GM12875 (cell line): ENCODE data around the gene RPS6KA4.

Experiments
- H3K4me3 ChIP-seq: one replicate; pipeline ENCODE4 v1.5.1; 2011; ENCODE audit warnings: low read depth, low read length, control low read depth
- TF ChIP-seq, protein P1 (sequence below): IDR thresholded peaks from 2 replicates; pipeline ENCODE4 v1.5.1; 2011; ENCODE audit warnings: low read depth, mild to moderate bottlenecking, control low read depth, inconsistent platforms, low read length, moderate library complexity, borderline replicate concordance; ENCODE audit not compliant: insufficient read depth

The RPS6KA4 gene

DNA sequence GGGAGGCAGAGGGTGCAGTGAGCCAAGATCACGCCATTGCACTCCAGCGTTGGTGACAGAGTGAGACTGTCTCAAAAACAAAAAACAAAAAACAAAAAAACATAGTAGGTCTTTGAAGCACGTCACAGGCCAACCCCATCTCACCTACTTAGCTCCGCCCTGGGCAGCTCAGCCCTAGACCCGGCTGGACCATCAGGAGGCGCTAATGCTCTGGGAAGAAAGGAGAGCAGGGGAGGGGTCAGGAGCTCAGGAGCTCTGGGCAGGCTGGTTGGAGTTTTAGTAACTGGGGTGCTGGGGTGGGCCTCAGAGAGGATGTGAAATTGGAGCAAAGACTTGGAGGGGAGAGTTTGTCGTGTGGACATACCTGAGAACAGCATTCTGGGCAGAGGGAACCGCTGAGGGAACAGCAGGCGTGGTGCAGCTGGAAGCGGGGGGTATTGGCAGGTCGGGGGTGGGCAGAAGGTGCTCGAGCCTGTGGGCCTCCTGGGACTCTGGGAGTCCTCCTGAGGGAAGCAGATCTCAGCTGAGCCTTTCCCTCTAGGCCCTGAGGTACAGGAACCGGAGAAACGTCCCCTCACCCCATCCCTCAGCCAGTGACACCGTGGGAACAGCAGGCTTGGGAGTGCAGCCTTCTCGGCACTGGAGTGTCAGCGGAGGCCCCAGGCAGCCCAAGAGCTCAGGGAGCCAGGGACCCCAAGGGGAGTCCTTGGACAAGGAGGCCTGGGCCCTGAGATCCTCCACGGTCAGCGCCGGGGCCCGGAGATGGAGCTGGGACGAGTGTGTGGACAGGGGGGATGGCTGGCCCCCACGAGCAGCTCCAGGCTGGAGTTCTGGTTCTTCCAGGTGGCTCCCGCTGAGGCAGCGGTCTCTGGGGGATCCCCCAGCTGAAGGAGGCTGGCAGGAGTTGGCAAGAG is 2.2 kb upstream of the RPS6KA4 start:
- TF ChIP-seq, protein P1, sequence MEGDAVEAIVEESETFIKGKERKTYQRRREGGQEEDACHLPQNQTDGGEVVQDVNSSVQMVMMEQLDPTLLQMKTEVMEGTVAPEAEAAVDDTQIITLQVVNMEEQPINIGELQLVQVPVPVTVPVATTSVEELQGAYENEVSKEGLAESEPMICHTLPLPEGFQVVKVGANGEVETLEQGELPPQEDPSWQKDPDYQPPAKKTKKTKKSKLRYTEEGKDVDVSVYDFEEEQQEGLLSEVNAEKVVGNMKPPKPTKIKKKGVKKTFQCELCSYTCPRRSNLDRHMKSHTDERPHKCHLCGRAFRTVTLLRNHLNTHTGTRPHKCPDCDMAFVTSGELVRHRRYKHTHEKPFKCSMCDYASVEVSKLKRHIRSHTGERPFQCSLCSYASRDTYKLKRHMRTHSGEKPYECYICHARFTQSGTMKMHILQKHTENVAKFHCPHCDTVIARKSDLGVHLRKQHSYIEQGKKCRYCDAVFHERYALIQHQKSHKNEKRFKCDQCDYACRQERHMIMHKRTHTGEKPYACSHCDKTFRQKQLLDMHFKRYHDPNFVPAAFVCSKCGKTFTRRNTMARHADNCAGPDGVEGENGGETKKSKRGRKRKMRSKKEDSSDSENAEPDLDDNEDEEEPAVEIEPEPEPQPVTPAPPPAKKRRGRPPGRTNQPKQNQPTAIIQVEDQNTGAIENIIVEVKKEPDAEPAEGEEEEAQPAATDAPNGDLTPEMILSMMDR = peak; percentile 42; the same call in 1 of the 2 replicates
- no peak overlapping the region for H3K4me3 ChIP-seq

DNA sequence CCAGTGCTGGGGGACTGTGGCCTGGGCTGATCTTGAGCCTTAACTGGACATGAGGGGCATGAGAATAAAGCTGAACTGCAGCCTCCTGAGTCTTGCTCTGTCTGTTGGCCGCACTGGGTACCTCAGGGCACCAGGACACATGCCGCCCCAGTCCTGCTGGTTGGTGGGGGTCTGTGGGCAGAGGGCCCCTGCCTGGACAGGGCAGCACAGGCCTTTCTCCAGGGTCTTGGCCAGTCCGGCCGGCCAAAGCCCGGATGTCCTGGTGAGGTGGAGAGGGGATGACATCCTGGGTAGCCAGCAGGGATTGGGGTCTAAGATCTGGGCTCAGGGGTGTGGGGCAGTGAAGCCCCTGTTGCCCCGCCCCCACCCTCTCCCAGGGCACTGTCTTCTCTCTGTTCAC is 1.5 kb upstream of the RPS6KA4 start:
- H3K4me3 ChIP-seq = no peak overlapping the region
- TF ChIP-seq, protein P1 = no peak

DNA sequence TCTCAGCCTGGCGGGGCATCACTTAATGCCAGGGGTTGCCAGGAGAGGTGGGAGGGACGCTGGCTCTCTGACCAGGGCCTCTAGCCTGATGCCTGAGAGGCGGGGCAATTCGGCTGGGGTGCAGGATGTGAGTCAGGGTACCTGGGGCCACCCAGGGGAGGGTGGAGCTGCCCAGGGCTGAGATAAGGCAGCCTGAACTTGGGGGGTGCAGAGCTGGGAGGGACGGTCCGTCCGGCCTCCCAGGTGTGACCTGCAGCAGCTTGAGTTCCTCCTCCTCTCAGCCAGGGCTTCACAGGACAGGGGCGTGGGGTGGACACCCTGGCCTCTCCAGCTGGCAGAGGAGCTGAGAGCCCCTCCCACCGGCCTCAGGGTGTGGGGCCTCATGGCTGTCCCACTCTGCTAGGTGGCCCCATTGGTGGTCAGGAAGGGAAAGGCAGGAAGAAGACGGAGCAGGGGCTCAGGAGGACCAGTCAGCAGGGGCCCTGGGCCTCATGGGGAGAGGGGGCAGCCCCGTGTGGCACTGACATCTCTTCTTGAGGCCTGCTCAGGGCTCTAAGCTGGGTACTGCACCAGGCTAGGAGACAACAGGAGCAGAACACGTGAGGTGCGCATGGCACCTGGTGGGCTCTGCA is 942 bp upstream of the RPS6KA4 start:
- H3K4me3 ChIP-seq = no peak overlapping the region
- TF ChIP-seq, protein P1 = no peak

DNA sequence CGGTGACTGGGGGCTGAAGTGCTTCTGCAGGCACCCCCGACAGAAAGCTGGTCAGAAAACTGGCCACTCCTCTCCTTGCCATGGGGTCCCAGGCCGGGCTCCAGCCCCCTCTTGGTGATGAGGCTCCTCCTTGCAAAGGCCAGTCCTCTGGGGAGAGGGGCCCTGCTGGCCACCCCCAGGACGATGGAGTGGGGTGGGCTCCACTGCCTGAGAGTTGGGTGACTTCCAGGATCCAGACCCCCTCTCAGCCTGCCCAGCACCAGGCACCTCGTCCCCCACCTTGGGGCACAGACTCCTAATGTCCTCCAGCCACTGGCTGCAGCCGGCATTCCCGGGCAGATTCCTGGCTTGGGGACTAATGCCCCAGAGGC is 441 bp upstream of the RPS6KA4 start:
- H3K4me3 ChIP-seq = peak overlapping the region; percentile 48
- TF ChIP-seq, protein P1 = no peak

DNA sequence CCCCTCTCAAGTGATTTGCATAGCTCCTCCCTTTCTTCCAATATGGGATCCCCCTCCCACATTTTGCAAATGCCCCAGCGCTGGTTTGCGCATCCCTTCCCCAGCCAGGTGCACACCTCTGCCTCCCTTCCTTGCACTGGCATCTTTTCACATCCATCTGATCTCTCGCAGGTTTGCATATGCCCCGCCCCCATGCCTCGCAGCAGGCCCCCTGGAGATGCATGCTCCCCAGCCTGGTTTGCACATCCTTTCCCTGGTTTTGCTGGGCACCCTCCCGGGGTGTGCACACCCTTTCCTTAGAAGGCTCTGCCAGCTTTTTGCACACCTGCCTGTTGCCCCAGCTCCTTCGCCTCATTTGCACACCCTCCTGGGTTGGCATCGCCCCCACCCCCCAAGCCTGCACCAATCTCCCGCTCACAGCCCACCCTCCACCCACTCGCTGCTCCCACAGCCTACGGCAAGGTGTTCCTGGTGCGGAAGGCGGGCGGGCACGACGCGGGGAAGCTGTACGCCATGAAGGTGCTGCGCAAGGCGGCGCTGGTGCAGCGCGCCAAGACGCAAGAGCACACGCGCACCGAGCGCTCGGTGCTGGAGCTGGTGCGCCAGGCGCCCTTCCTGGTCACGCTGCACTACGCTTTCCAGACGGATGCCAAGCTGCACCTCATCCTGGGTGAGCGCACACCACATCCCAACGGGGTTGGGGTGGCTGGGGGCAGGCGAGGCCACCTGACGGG is 917 bp downstream of the RPS6KA4 start:
- TF ChIP-seq, protein P1 = peak; percentile 36; the same call in 1 of the 2 replicates
- H3K4me3 ChIP-seq = peak overlapping the region; percentile 89

DNA sequence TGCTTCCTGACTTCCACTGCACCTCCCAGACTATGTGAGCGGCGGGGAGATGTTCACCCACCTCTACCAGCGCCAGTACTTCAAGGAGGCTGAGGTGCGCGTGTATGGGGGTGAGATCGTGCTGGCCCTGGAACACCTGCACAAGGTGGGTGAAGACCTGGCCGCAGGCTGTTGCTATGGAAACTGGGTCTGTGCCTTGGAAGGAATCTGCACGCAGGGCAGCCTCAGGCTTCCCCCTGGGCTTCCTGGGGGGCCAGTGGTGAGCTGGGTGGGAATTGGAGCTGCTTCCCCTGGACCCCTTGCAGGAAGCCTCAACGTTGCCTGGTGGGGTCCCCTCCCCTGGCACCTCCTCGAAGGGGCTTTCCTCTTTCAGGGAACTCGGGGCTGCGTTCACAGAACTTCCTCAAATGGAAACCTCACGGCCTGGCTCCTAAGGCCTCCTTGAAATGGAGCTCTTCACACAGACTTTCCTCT is 1.5 kb downstream of the RPS6KA4 start:
- peak overlapping the region; percentile 89 for H3K4me3 ChIP-seq

More for the DNA sequence above, 1.5 kb downstream of the RPS6KA4 start:
- TF ChIP-seq, protein P1 = no peak
